HEK293 (cell line): ENCODE results near the gene B9D1.

Experiments
- ZNF274 ChIP-seq, 2 experiments: fragments of 200-500 bp in 1 of 2; fragments of 450-650 bp in 1 of 2; sonication (Bioruptor generic) in 1 of 2; formaldehyde crosslinking in 1 of 2; IDR thresholded peaks; 2 replicates each; pipeline versions ENCODE4 v1.5.1 to v1.6.1; 2014 to 2016; ENCODE audit warnings: borderline replicate concordance in 1 of 2, inconsistent platforms in 1 of 2, low read length in 1 of 2, missing biosample characterization in 1 of 2, missing genetic modification characterization in 1 of 2
- TF ChIP-seq, protein P1 (sequence below): fragments of 450-650 bp; formaldehyde crosslinking; IDR thresholded peaks from 2 replicates; pipeline ENCODE4 v1.5.1; 2016; ENCODE audit warnings: missing biosample characterization, missing genetic modification characterization

DNA sequence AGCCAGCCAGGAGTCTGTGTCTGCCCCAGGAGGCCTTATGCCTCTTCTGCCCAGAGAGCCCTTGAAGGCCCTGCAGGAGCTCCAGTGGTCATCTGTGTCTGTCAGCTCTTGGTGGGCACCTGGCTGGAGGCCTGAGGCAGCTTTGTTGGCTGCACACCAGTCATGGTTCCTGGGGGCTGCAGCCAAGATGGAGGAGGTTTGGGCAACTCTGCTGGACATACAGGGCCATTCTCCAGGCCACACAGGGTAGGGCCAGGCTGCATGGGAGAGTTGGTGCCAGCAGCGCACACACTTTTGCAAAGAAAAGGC, 29.4 kb downstream of the B9D1 start:
- TF ChIP-seq ZNF274 (IDR thresholded peaks at IDR 0.05; ENCODE audit: low read length) = no peak
- TF ChIP-seq ZNF274 (tag by site-specific recombination; IDR thresholded peaks at IDR 0.05; ENCODE audit: borderline replicate concordance) = no peak
- TF ChIP-seq, protein P1, sequence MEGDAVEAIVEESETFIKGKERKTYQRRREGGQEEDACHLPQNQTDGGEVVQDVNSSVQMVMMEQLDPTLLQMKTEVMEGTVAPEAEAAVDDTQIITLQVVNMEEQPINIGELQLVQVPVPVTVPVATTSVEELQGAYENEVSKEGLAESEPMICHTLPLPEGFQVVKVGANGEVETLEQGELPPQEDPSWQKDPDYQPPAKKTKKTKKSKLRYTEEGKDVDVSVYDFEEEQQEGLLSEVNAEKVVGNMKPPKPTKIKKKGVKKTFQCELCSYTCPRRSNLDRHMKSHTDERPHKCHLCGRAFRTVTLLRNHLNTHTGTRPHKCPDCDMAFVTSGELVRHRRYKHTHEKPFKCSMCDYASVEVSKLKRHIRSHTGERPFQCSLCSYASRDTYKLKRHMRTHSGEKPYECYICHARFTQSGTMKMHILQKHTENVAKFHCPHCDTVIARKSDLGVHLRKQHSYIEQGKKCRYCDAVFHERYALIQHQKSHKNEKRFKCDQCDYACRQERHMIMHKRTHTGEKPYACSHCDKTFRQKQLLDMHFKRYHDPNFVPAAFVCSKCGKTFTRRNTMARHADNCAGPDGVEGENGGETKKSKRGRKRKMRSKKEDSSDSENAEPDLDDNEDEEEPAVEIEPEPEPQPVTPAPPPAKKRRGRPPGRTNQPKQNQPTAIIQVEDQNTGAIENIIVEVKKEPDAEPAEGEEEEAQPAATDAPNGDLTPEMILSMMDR (tag by site-specific recombination) = no peak
